Colon (tissue), 2 donors: ENCODE data around the gene GPRASP1.

ENCODE experiments used
- FAIRE-seq: peaks from 2 replicates; lab custom pipeline; 2012; peaks lifted over from hg19 to GRCh38; lab: Jason Lieb, UNC
- donor health status: control.
- donor health status: control.

Gene GPRASP1

GRCh38 chrX:102697494-102697893 is 46.2 kb downstream of the GPRASP1 start:
- peak; percentile 62 for FAIRE-seq
